PC-3 (cell line): ENCODE results near the gene TEDDM1. TPM values are rescaled to one million over a fixed set of nuclear protein-coding genes. Genes with fewer than 3 reads are reported as not detected.

Source experiments
- ATAC-seq: fragments of 200-7000 bp; cut with Tn5 transposase; 2 replicates; pipeline ENCODE4 v1.9.1; 2020; ENCODE audit warnings: mild to moderate bottlenecking, moderate library complexity
- BruUV-seq: library from RNA; stranded (reverse); fragments of 400-500 nt; replicated peaks from 2 replicates; lab custom pipeline; 2021; lab: Mats Ljungman, UMichigan
- CTCF ChIA-PET: fragments of 300-600 bp; sonication (Branson Sonifier 250); formaldehyde crosslinking; loops from one replicate; lab custom pipeline; 2022; ENCODE audit warnings: antibody characterized with exemption; lab: Charles Lee
- POLR2A ChIA-PET: fragments of 300-600 bp; sonication (Branson Sonifier 250); formaldehyde crosslinking; loops from one replicate; lab custom pipeline; 2022; ENCODE audit warnings: antibody characterized with exemption; ENCODE audit not compliant: unreplicated experiment; lab: Charles Lee
- DNase-seq: peaks from one replicate; pipeline ENCODE4 v3.0.0-alpha.2; 2015
- H2AFZ ChIP-seq: fragments of 300-600 bp; sonication (generic); 2 replicates; pipeline ENCODE4 v1.6.0; 2016; ENCODE audit warnings: antibody characterized with exemption, low read length
- H3F3A ChIP-seq: fragments of 300-600 bp; sonication (generic); one replicate; pipeline ENCODE4 v1.6.0; 2017; ENCODE audit warnings: antibody characterized with exemption, low read length, control low read depth, mild to moderate bottlenecking; ENCODE audit not compliant: unreplicated experiment
- H3K27ac ChIP-seq: fragments of 300-600 bp; sonication (generic); 2 replicates; pipeline ENCODE4 v1.5.1; 2016; ENCODE audit warnings: mild to moderate bottlenecking, low read length
- H3K27me3 ChIP-seq: fragments of 300-600 bp; sonication (generic); 2 replicates; pipeline ENCODE4 v1.6.1; 2016; ENCODE audit warnings: low read length, mixed read lengths
- H3K36me3 ChIP-seq: fragments of 300-600 bp; sonication (generic); 2 replicates; pipeline ENCODE4 v1.6.1; 2016; ENCODE audit warnings: low read depth, mixed run types, low read length, mixed read lengths
- H3K4me1 ChIP-seq: fragments of 300-600 bp; sonication (generic); 2 replicates; pipeline ENCODE4 v1.5.1; 2016; ENCODE audit warnings: low read length; ENCODE audit not compliant: insufficient read depth
- H3K4me2 ChIP-seq: fragments of 300-600 bp; sonication (generic); 2 replicates; pipeline ENCODE4 v1.6.0; 2016; ENCODE audit warnings: low read length
- H3K4me3 ChIP-seq: fragments of 300-600 bp; sonication (generic); 2 replicates; pipeline ENCODE4 v1.5.1; 2016; ENCODE audit warnings: mild to moderate bottlenecking, low read length, mixed read lengths
- H3K79me2 ChIP-seq: fragments of 300-600 bp; sonication (generic); 2 replicates; pipeline ENCODE4 v1.6.1; 2017; ENCODE audit warnings: low read length, mixed read lengths
- H3K9ac ChIP-seq: fragments of 300-600 bp; sonication (generic); 2 replicates; pipeline ENCODE4 v1.6.0; 2016; ENCODE audit warnings: mild to moderate bottlenecking, low read length
- H3K9me2 ChIP-seq: fragments of 300-600 bp; sonication (generic); replicated peaks from 2 replicates; pipeline ENCODE4 v1.6.1; 2016; ENCODE audit warnings: mixed run types, low read length, mixed read lengths
- H3K9me3 ChIP-seq: fragments of 300-600 bp; sonication (generic); 2 replicates; pipeline ENCODE4 v1.6.1; 2016; ENCODE audit warnings: low read length, mixed read lengths
- H4K20me1 ChIP-seq: fragments of 300-600 bp; sonication (generic); 2 replicates; pipeline ENCODE4 v1.6.1; 2016; ENCODE audit warnings: low read length, mixed read lengths
- EZH2 ChIP-seq: fragments of 300-600 bp; sonication (generic); IDR thresholded peaks from one replicate; pipeline ENCODE4 v1.6.1; 2017; ENCODE audit warnings: antibody characterized with exemption, mild to moderate bottlenecking, low read length; ENCODE audit not compliant: unreplicated experiment
- EZH2phosphoT487 ChIP-seq: fragments of 300-600 bp; sonication (generic); IDR thresholded peaks from 2 replicates; pipeline ENCODE4 v1.6.1; 2018; ENCODE audit warnings: mild to moderate bottlenecking, antibody characterized with exemption, low read length, borderline replicate concordance
- intact Hi-C: fragments of 100-400 bp; cut with micrococcal nuclease; formaldehyde crosslinking; loops from 2 replicates; pipeline ENCODE4 v1.9.0; 2023
- total RNA-seq: library from RNA; depleted of rRNA; stranded (reverse); fragments of >200 nt; gene quantifications from 2 replicates; pipeline ENCODE4 v1.2.3, GENCODE V29; 2014
- TF ChIP-seq, protein P1 (sequence below): fragments of 300-600 bp; sonication (generic); conservative IDR thresholded peaks from 2 replicates; pipeline ENCODE4 v1.5.1; 2017; ENCODE audit warnings: antibody characterized with exemption, low read depth, mild to moderate bottlenecking, low read length

Gene TEDDM1
- total RNA-seq, 1 experiment from 2014 or later, result not detected

DNA sequence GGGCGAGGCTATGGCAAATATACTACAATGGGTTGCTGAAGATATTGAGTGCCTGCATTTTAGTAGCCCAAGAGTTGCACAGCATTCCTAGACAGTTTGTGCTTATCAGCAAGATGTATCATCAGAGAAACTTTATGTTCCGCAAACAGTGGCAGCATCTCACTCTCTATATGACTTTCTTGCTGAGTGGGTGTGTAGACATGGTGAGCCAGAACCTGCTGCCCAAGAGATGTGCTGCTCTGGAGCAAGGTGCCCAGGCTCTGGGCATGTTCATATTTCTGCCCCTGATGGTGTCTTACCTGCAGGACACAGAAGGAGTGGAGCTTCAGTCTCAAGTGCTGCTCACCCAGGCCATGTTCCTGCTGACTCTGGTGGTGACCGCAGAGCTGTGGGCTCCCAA, 41.3 kb upstream of the TEDDM1 start:
- BruUV-seq, result no TSS peak
- Histone ChIP-seq H3K36me3 (no peaks in the 10 kb centered on the region), H3K27ac (no peak overlapping the region), H3K27me3 (no peaks in the 10 kb centered on the region), H3K9me3 (no peaks in the 10 kb centered on the region), H4K20me1 (no peaks in the 10 kb centered on the region), H3K9me2 (no peaks in the 10 kb centered on the region), H3F3A (no peaks in the 10 kb centered on the region), H3K4me1 (no peaks in the 10 kb centered on the region), H2AFZ (no peak overlapping the region), H3K9ac (no peak overlapping the region), H3K4me2 (no peak overlapping the region), H3K4me3 (no peak overlapping the region), H3K79me2 (no peaks in the 10 kb centered on the region)
- TF ChIP-seq EZH2phosphoT487 (no peak), EZH2 (no peak)
- TF ChIP-seq, protein P1, sequence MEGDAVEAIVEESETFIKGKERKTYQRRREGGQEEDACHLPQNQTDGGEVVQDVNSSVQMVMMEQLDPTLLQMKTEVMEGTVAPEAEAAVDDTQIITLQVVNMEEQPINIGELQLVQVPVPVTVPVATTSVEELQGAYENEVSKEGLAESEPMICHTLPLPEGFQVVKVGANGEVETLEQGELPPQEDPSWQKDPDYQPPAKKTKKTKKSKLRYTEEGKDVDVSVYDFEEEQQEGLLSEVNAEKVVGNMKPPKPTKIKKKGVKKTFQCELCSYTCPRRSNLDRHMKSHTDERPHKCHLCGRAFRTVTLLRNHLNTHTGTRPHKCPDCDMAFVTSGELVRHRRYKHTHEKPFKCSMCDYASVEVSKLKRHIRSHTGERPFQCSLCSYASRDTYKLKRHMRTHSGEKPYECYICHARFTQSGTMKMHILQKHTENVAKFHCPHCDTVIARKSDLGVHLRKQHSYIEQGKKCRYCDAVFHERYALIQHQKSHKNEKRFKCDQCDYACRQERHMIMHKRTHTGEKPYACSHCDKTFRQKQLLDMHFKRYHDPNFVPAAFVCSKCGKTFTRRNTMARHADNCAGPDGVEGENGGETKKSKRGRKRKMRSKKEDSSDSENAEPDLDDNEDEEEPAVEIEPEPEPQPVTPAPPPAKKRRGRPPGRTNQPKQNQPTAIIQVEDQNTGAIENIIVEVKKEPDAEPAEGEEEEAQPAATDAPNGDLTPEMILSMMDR, result no peak
- CTCF ChIA-PET, result no interaction called here
- intact Hi-C loops, result no loop called here
- ATAC-seq (no peak), DNase-seq (no peak)
- POLR2A ChIA-PET, result no interaction called here

DNA sequence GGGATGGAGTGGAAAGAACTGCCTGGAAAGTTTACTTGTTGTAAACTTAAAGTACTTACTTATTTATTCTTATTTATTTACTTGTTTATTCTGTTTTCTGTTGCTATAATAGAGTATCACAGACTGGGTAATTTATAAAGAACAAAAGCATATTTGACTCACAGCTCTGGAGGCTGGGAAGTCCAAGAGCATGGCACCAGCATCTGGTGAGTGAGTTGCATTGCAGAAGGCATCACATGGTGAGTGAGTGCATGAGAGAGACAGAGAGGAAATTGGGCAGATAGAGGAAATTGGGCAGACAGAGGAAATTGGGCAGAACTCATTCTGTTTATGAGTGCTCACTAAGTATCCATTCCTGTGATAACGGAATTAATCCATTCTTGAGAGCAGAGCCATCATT, 37.9 kb upstream of the TEDDM1 start:
- no peaks in the 10 kb centered on the region for H3K27me3 ChIP-seq
- H3K36me3 ChIP-seq, result no peaks in the 10 kb centered on the region
- H3K9me3 ChIP-seq, result no peaks in the 10 kb centered on the region
- H3F3A ChIP-seq, result no peaks in the 10 kb centered on the region
- no peaks in the 10 kb centered on the region for H3K79me2 ChIP-seq
- BruUV-seq, result no TSS peak
- CTCF ChIA-PET, result no interaction called here
- POLR2A ChIA-PET, result no interaction called here
- no peak overlapping the region for H3K4me2 ChIP-seq
- H2AFZ ChIP-seq, result no peak overlapping the region
- H4K20me1 ChIP-seq, result no peaks in the 10 kb centered on the region
- H3K9ac ChIP-seq, result no peak overlapping the region
- intact Hi-C loops, result no loop called here
- H3K9me2 ChIP-seq, result no peaks in the 10 kb centered on the region
- H3K27ac ChIP-seq, result no peak overlapping the region
- DNase-seq (no peak), ATAC-seq (no peak)
- H3K4me3 ChIP-seq, result no peak overlapping the region
- TF ChIP-seq EZH2 (no peak), EZH2phosphoT487 (no peak)
- TF ChIP-seq, protein P1, result no peak
- H3K4me1 ChIP-seq, result no peaks in the 10 kb centered on the region

DNA sequence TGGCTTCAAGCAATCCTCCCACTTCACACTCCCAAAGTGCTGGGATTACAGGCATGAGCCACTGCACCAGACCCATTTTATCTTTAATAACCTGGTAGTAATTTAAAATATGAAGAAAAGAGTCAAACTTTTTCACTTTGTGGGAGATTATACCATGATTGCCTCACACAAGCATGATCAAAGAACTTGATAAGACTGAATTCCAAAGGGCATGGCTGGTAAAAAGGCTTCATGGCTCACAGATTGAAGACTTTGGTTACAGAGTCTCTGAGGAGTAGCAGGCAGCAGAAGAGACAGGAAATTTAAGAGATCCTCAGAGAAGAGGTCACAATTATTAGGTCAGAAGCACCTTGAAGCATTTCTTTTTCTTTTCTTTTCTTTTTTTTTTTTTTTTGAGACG, 33.1 kb upstream of the TEDDM1 start:
- intact Hi-C loops, result no loop called here
- no TSS peak for BruUV-seq
- Histone ChIP-seq H3K9me2 (no peaks in the 10 kb centered on the region), H2AFZ (no peak overlapping the region), H3K36me3 (no peaks in the 10 kb centered on the region), H4K20me1 (no peaks in the 10 kb centered on the region), H3K27ac (no peak overlapping the region), H3K9ac (no peak overlapping the region), H3F3A (no peaks in the 10 kb centered on the region), H3K79me2 (no peaks in the 10 kb centered on the region), H3K9me3 (no peaks in the 10 kb centered on the region), H3K4me3 (no peak overlapping the region), H3K4me1 (no peaks in the 10 kb centered on the region), H3K27me3 (no peaks in the 10 kb centered on the region), H3K4me2 (no peak overlapping the region)
- TF ChIP-seq, protein P1, result no peak
- TF ChIP-seq EZH2, result no peak
- no peak for TF ChIP-seq EZH2phosphoT487
- no peak for ATAC-seq
- CTCF ChIA-PET, result no interaction called here
- POLR2A ChIA-PET, result no interaction called here
- no peak for DNase-seq
